Measurements from ENCODE around the gene REPIN1.

- TF ChIP-seq CTCF (IDR thresholded peaks at IDR 0.05): no peak
- no peak for TF ChIP-seq POLR2A (IDR thresholded peaks at IDR 0.05)
Observed at GRCh38 chr7:150351587-150352194, 16.9 kb upstream of the REPIN1 start.

All from adrenal gland (tissue), 5 donors.